ENCODE data around the gene THRB. TPM values are rescaled to one million over a fixed set of nuclear protein-coding genes. Genes with fewer than 3 reads are reported as not detected.

The THRB gene
- total RNA-seq, 1 donor from 2014 or later = 42.4 TPM

GRCh38 chr3:24249523-24249922 is 245.1 kb downstream of the THRB start:
- FAIRE-seq (no peak), DNase-seq (ENCODE audit: low spot score in 2 of 2) (no peak)

- FAIRE-seq = no peak
Measured at GRCh38 chr3:24245056-24245455, 249.6 kb downstream of the THRB start.

GRCh38 chr3:24244491-24244890 is 250.2 kb downstream of the THRB start:
- DNase-seq (ENCODE audit: low spot score in 2 of 2) (no peak), FAIRE-seq (no peak)

More at GRCh38 chr3:24245056-24245455, 249.6 kb downstream of the THRB start:
- no peak for DNase-seq (ENCODE audit: low spot score in 2 of 2)

- FAIRE-seq (no peak), DNase-seq (ENCODE audit: low spot score in 2 of 2) (peak in 1 of 2 donors; percentile 16)
Measured at GRCh38 chr3:24242012-24242698, 252.5 kb downstream of the THRB start.

GRCh38 chr3:24240306-24240705 is 254.3 kb downstream of the THRB start:
- DNase-seq (ENCODE audit: low spot score in 2 of 2) = no peak
- no peak for FAIRE-seq

- DNase-seq (ENCODE audit: low spot score in 2 of 2) (peak; percentile 11 to 52), FAIRE-seq (no peak)
Measured at GRCh38 chr3:24237971-24238706, 256.5 kb downstream of the THRB start.

- FAIRE-seq = no peak
- DNase-seq (ENCODE audit: low spot score in 2 of 2) = no peak
Measured at GRCh38 chr3:24235121-24235520, 259.5 kb downstream of the THRB start.

GRCh38 chr3:24232784-24233183 is 261.9 kb downstream of the THRB start:
- FAIRE-seq = no peak
- no peak for DNase-seq (ENCODE audit: low spot score in 2 of 2)

GRCh38 chr3:24229468-24230221 is 265.0 kb downstream of the THRB start:
- DNase-seq (ENCODE audit: low spot score in 2 of 2) = no peak
- no peak for FAIRE-seq

GRCh38 chr3:24227635-24228034 is 267.0 kb downstream of the THRB start:
- FAIRE-seq = no peak

GRCh38 chr3:24226397-24226796 is 268.3 kb downstream of the THRB start:
- DNase-seq (ENCODE audit: low spot score in 2 of 2) = no peak
- no peak for FAIRE-seq

More at GRCh38 chr3:24227635-24228034, 267.0 kb downstream of the THRB start:
- DNase-seq (ENCODE audit: low spot score in 2 of 2) = no peak

- DNase-seq (ENCODE audit: low spot score in 2 of 2) (no peak), FAIRE-seq (no peak)
Measured at GRCh38 chr3:24225385-24225950, 269.2 kb downstream of the THRB start.

- DNase-seq (ENCODE audit: low spot score in 2 of 2) (no peak), FAIRE-seq (no peak)
Measured at GRCh38 chr3:24224666-24225384, 269.8 kb downstream of the THRB start.

- FAIRE-seq (no peak), DNase-seq (ENCODE audit: low spot score in 2 of 2) (no peak)
Measured at GRCh38 chr3:24222165-24222805, 272.4 kb downstream of the THRB start.

- no peak for FAIRE-seq
- DNase-seq (ENCODE audit: low spot score in 2 of 2) = peak in 1 of 2 donors; percentile 15
Measured at GRCh38 chr3:24220859-24221657, 273.6 kb downstream of the THRB start.

GRCh38 chr3:24215502-24215901 is 279.1 kb downstream of the THRB start:
- FAIRE-seq = no peak
- no peak for DNase-seq (ENCODE audit: low spot score in 2 of 2)

- DNase-seq (ENCODE audit: low spot score in 2 of 2) (no peak), FAIRE-seq (no peak)
Measured at GRCh38 chr3:24211381-24211780, 283.3 kb downstream of the THRB start.

- no peak for FAIRE-seq
- DNase-seq (ENCODE audit: low spot score in 2 of 2) = no peak
Measured at GRCh38 chr3:24202071-24202470, 292.6 kb downstream of the THRB start.

- no peak for DNase-seq (ENCODE audit: low spot score in 2 of 2)
- FAIRE-seq = no peak
Measured at GRCh38 chr3:24201301-24201700, 293.3 kb downstream of the THRB start.
